Thoracic aorta (tissue), 2 donors: Measurements from ENCODE around the gene TRPV5. TPM values are rescaled to one million over a fixed set of nuclear protein-coding genes. Genes with fewer than 3 reads are reported as not detected.

ENCODE experiments used
- ATAC-seq: fragments of 150-250 bp; one replicate; pipeline ENCODE4 v1.8.0; 2017; ENCODE audit warnings: low read depth; ENCODE audit not compliant: insufficient number of reproducible peaks, low FRiP score
- DNase-seq: peaks from one replicate; pipeline ENCODE4 v3.0.0-alpha.2; 2020; ENCODE audit warnings: low spot score
- H3K27ac ChIP-seq, 2 donors: fragments of 200-600 bp; sonication (generic); 1 replicate in 1 of 2; 2 replicates in 1 of 2; pipeline ENCODE4 v1.5.1; 2016; ENCODE audit warnings: mild to moderate bottlenecking in 2 of 2, moderate library complexity in 2 of 2
- H3K27me3 ChIP-seq: fragments of 200-600 bp; sonication (generic); replicated peaks from 2 replicates; pipeline ENCODE4 v1.6.0; 2016; ENCODE audit warnings: mild to moderate bottlenecking; ENCODE audit not compliant: insufficient read depth
- H3K36me3 ChIP-seq: fragments of 200-600 bp; sonication (generic); one replicate; pipeline ENCODE4 v1.5.1; 2016
- H3K4me1 ChIP-seq, 2 donors: fragments of 200-600 bp; sonication (generic); 1 replicate in 1 of 2; 2 replicates in 1 of 2; pipeline versions ENCODE4 v1.5.1 to v1.6.0; 2016; ENCODE audit warnings: low read depth in 2 of 2, mild to moderate bottlenecking in 1 of 2; ENCODE audit not compliant: control insufficient read depth in 1 of 2
- H3K4me3 ChIP-seq: fragments of 200-600 bp; sonication (generic); 2 replicates; pipeline ENCODE4 v1.5.1; 2016; ENCODE audit warnings: mild to moderate bottlenecking
- H3K9me3 ChIP-seq: fragments of 200-600 bp; sonication (generic); 2 replicates; pipeline ENCODE4 v1.5.1; 2016
- CTCF ChIP-seq: fragments of 200-600 bp; sonication (generic); IDR thresholded peaks from one replicate; pipeline ENCODE4 v1.5.1; 2019; ENCODE audit warnings: antibody characterized with exemption
- total RNA-seq, 2 donors: library from RNA; depleted of rRNA; stranded (reverse); fragments of >200 nt; gene quantifications; one replicate each; pipeline versions ENCODE4 v1.1.0 to v1.2.3, GENCODE V29; 2016

The TRPV5 gene
- total RNA-seq, 2 donors from 2014 or later, result not detected

GRCh38 chr7:142963993-142964392 is 30.4 kb upstream of the TRPV5 start:
- DNase-seq (no peak), ATAC-seq (no peak)
- Histone ChIP-seq H3K27ac (no peak overlapping the region), H3K4me1 (no peaks in the 10 kb centered on the region), H3K4me3 (no peak overlapping the region), H3K9me3 (no peaks in the 10 kb centered on the region), H3K36me3 (no peaks in the 10 kb centered on the region), H3K27me3 (no peaks in the 10 kb centered on the region)
- TF ChIP-seq CTCF, result no peak

GRCh38 chr7:142962991-142963390 is 29.4 kb upstream of the TRPV5 start:
- Histone ChIP-seq H3K27ac (no peak overlapping the region), H3K36me3 (no peaks in the 10 kb centered on the region), H3K27me3 (no peaks in the 10 kb centered on the region), H3K9me3 (no peaks in the 10 kb centered on the region), H3K4me3 (no peak overlapping the region), H3K4me1 (no peaks in the 10 kb centered on the region)
- ATAC-seq (no peak), DNase-seq (no peak)
- TF ChIP-seq CTCF, result no peak

- ATAC-seq (no peak), DNase-seq (no peak)
- no peaks in the 10 kb centered on the region for H3K9me3 ChIP-seq
Observed at GRCh38 chr7:142961973-142962926, 28.7 kb upstream of the TRPV5 start, which contains the start of gene KEL. KEL (minus strand) TSS chr7:142962363; CDS start chr7:142962206, 157 bp downstream.

GRCh38 chr7:142961595-142961972 is 28.0 kb upstream of the TRPV5 start:
- H3K4me3 ChIP-seq, result no peak overlapping the region
- TF ChIP-seq CTCF, result no peak
- no peak overlapping the region for H3K27ac ChIP-seq
- no peaks in the 10 kb centered on the region for H3K27me3 ChIP-seq
- no peaks in the 10 kb centered on the region for H3K4me1 ChIP-seq
- DNase-seq (no peak), ATAC-seq (no peak)
- no peaks in the 10 kb centered on the region for H3K36me3 ChIP-seq
- no peaks in the 10 kb centered on the region for H3K9me3 ChIP-seq

More at GRCh38 chr7:142961973-142962926, 28.7 kb upstream of the TRPV5 start, which contains the start of gene KEL:
- Histone ChIP-seq H3K27ac (no peak within 1 kb of the TSS), H3K4me1 (no peaks in the 10 kb centered on the region), H3K36me3 (no peaks in the 10 kb centered on the region), H3K4me3 (no peak within 1 kb of the TSS), H3K27me3 (no peaks in the 10 kb centered on the region)
- no peak for TF ChIP-seq CTCF

GRCh38 chr7:142960955-142961512 is 27.5 kb upstream of the TRPV5 start:
- DNase-seq, result no peak
- H3K27ac ChIP-seq, result no peak overlapping the region
- H3K4me1 ChIP-seq, result no peaks in the 10 kb centered on the region
- H3K4me3 ChIP-seq, result no peak overlapping the region
- H3K27me3 ChIP-seq, result no peaks in the 10 kb centered on the region
- TF ChIP-seq CTCF, result no peak
- ATAC-seq, result no peak
- no peaks in the 10 kb centered on the region for H3K9me3 ChIP-seq
- no peaks in the 10 kb centered on the region for H3K36me3 ChIP-seq
